K562 (cell line): ENCODE data around the gene GFRA1. TPM values are rescaled to one million over a fixed set of nuclear protein-coding genes. Genes with fewer than 3 reads are reported as not detected.

Experiments used
- ATAC-seq: fragments of 200-7000 bp; cut with Tn5 transposase; 3 replicates; pipeline ENCODE4 v1.9.1; 2020; ENCODE audit warnings: moderate library complexity
- BruUV-seq: library from RNA; stranded (reverse); fragments of 400-500 nt; replicated peaks from 2 replicates; lab custom pipeline; 2021; lab: Mats Ljungman, UMichigan
- CTCF ChIA-PET: fragments of 300-600 bp; formaldehyde crosslinking; extraction: SDS; loops from one replicate; lab custom pipeline; 2021; ENCODE audit warnings: low intra/inter-chr PET ratio; lab: Yijun Ruan, JAX
- POLR2A ChIA-PET: fragments of 300-600, 350-650 bp; sonication (Branson Sonifier 250); formaldehyde crosslinking; extraction: SDS; loops from one replicate; lab custom pipeline; 2021; ENCODE audit warnings: antibody characterized with exemption, inconsistent platforms; lab: Yijun Ruan, JAX
- DNase-seq, 4 experiments: peaks; one replicate each; pipeline versions ENCODE4 v3.0.0 to v3.0.0-alpha.2; 2011 to 2018; ENCODE audit warnings: low spot score in 3 of 4, mixed read lengths in 3 of 4; ENCODE audit errors: extremely low read depth in 1 of 4
- FAIRE-seq: peaks from 2 replicates; lab custom pipeline; 2011; peaks lifted over from hg19 to GRCh38; lab: Jason Lieb, UNC
- H2AFZ ChIP-seq: 2 replicates; pipeline ENCODE4 v1.6.0; 2011; ENCODE audit warnings: low read depth, low read length, control low read depth, inconsistent platforms
- H3K27ac ChIP-seq: fragments of 200-600 bp; 3 replicates; pipeline ENCODE4 v1.8.0; 2011; ENCODE audit warnings: low read depth, mild to moderate bottlenecking, control low read depth, inconsistent platforms, low read length, moderate library complexity, mixed read lengths; ENCODE audit errors: extremely low read depth
- H3K27me3 ChIP-seq, 2 experiments: fragments of 300-600 bp in 1 of 2; 2 replicates in 1 of 2; 3 replicates in 1 of 2; pipeline versions ENCODE4 v1.6.0 to v1.8.0; 2011; ENCODE audit warnings: inconsistent platforms in 2 of 2, low read length in 2 of 2, mild to moderate bottlenecking in 1 of 2, mixed read lengths in 1 of 2, moderate library complexity in 1 of 2; ENCODE audit not compliant: control insufficient read depth in 2 of 2, insufficient read depth in 2 of 2
- H3K36me3 ChIP-seq: fragments of 300-600 bp; 3 replicates; pipeline ENCODE4 v1.8.0; 2011; ENCODE audit warnings: mild to moderate bottlenecking, low read length, inconsistent platforms; ENCODE audit not compliant: control insufficient read depth, insufficient read depth
- H3K4me1 ChIP-seq, 2 experiments: fragments of 200-600 bp in 1 of 2; replicated peaks in 1 of 2; 2 replicates in 1 of 2; 3 replicates in 1 of 2; pipeline versions ENCODE4 v1.5.1 to v1.8.0; 2011; ENCODE audit warnings: inconsistent platforms in 2 of 2, low read length in 2 of 2, mild to moderate bottlenecking in 1 of 2, mixed read lengths in 1 of 2, moderate library complexity in 1 of 2; ENCODE audit not compliant: control insufficient read depth in 2 of 2, insufficient read depth in 2 of 2
- H3K4me2 ChIP-seq: 2 replicates; pipeline ENCODE4 v1.6.1; 2011; ENCODE audit warnings: low read length, control low read depth, inconsistent platforms, mixed read lengths; ENCODE audit not compliant: insufficient read depth
- H3K4me3 ChIP-seq: fragments of 200-600 bp; sonication (generic), shearing (Covaris generic); 2 replicates; pipeline ENCODE4 v1.5.1; 2016; ENCODE audit warnings: control low read depth, inconsistent platforms
- H3K79me2 ChIP-seq: fragments of 200-600 bp; 3 replicates; pipeline ENCODE4 v1.8.0; 2011; ENCODE audit warnings: low read length, inconsistent platforms; ENCODE audit not compliant: control insufficient read depth, insufficient read depth
- H3K9ac ChIP-seq, 2 experiments: 2 replicates each; pipeline versions ENCODE4 v1.6.0 to v1.6.1; 2011; ENCODE audit warnings: low read depth in 2 of 2, low read length in 2 of 2, control low read depth in 1 of 2, inconsistent platforms in 1 of 2, mild to moderate bottlenecking in 1 of 2, mixed read lengths in 1 of 2; ENCODE audit not compliant: insufficient read depth in 1 of 2
- H3K9me1 ChIP-seq: one replicate; pipeline ENCODE4 v1.6.0; 2011; ENCODE audit warnings: inconsistent platforms, mild to moderate bottlenecking, low read length, moderate library complexity; ENCODE audit not compliant: control insufficient read depth, insufficient read depth
- H3K9me3 ChIP-seq: replicated peaks from 2 replicates; pipeline ENCODE4 v1.5.1; 2011; ENCODE audit warnings: low read depth, low read length, inconsistent platforms; ENCODE audit not compliant: control insufficient read depth, insufficient read depth
- H4K20me1 ChIP-seq: replicated peaks from 2 replicates; pipeline ENCODE4 v1.6.1; 2011; ENCODE audit warnings: low read length, inconsistent platforms, mixed read lengths; ENCODE audit not compliant: control insufficient read depth, insufficient read depth
- CTCF ChIP-seq, 3 experiments: IDR thresholded peaks in 2 of 3; conservative IDR thresholded peaks in 1 of 3; 2 replicates each; pipeline ENCODE4 v1.5.1; 2011 to 2012; ENCODE audit warnings: low read length in 3 of 3, mild to moderate bottlenecking in 3 of 3, control low read depth in 2 of 3, improper control_type of control experiment in 1 of 3, inconsistent platforms in 1 of 3, low read depth in 1 of 3, mixed read lengths in 1 of 3, moderate library complexity in 1 of 3; ENCODE audit not compliant: insufficient read depth in 2 of 3
- RAD21 ChIP-seq, 2 experiments: fragments of 250-450 bp in 1 of 2; fragments of 450-650 bp in 1 of 2; sonication (Bioruptor Pico) in 1 of 2; formaldehyde crosslinking in 1 of 2; IDR thresholded peaks in 1 of 2; conservative IDR thresholded peaks in 1 of 2; 2 replicates each; pipeline versions ENCODE4 v1.4.0 to v1.8.0; 2020 to 2022; ENCODE audit warnings: mild to moderate bottlenecking in 2 of 2, moderate library complexity in 1 of 2
- ZNF224 ChIP-seq: sonication (generic); formaldehyde crosslinking; IDR thresholded peaks from 2 replicates; pipeline ENCODE4 v1.8.0; 2022; ENCODE audit warnings: mild to moderate bottlenecking, missing genetic modification reagents
- WGBS: fragments of 100-300 bp; shearing (Covaris generic); methylation state at CpG from one replicate; pipeline ENCODE4 v1.1.6; 2016; ENCODE audit warnings: low coverage, mixed read lengths; ENCODE audit not compliant: insufficient coverage; ENCODE audit errors: missing lambda C conversion rate; 5-methylcytosine and 5-hydroxymethylcytosine counted together
- in situ Hi-C: fragments of 300-500 bp; cut with MboI; formaldehyde crosslinking; loops from 4 replicates; pipeline ENCODE4 v1.15.0; 2018; ENCODE audit warnings: inconsistent platforms, mixed read lengths
- intact Hi-C: fragments of 100-400 bp; cut with micrococcal nuclease; formaldehyde crosslinking; loops from 2 replicates; pipeline ENCODE4 v1.14.2; 2022
- polyA plus RNA-seq, 8 experiments: library from polyadenylated mRNA; depleted of rRNA in 4 of 8; stranded (reverse) in 5 of 8; unstranded in 3 of 8; fragments of >200 nt; fragmentation: Nextera tagmentation in 2 of 8; fragmentation: Illumina TruSeq in 1 of 8; extraction: Ambion mirVana in 2 of 8; extraction: Trizol in 1 of 8; gene quantifications; 2 replicates each; pipeline versions ENCODE4 v1.2.1 to v1.2.3, GENCODE V29; 2011 to 2014; ENCODE audit warnings: inconsistent platforms in 1 of 8, missing spikeins in 1 of 8
- total RNA-seq, 7 experiments: library from RNA; depleted of rRNA in 6 of 7; stranded (reverse); fragments of >200 nt in 6 of 7; fragmentation: Illumina TruSeq in 2 of 7; extraction: Trizol in 2 of 7; gene quantifications; 2 replicates each; pipeline versions ENCODE4 v1.2.1 to v1.2.3, GENCODE V29; 2011 to 2021; ENCODE audit warnings: low replicate concordance in 1 of 7
- TF ChIP-seq, protein P1 (sequence below), 2 experiments: fragments of 450-650 bp; formaldehyde crosslinking in 1 of 2; IDR thresholded peaks; 2 replicates each; pipeline versions ENCODE4 v1.4.0 to v1.6.1; 2014 to 2020; ENCODE audit warnings: mild to moderate bottlenecking in 2 of 2, borderline replicate concordance in 1 of 2, low read depth in 1 of 2

GFRA1 gene
- total and polyA plus RNA-seq, 9 of the 15 experiments (the other 6 are each of a cell fraction or from before 2014, with no cell fraction given): 0.04 TPM; not detected in 8

DNA sequence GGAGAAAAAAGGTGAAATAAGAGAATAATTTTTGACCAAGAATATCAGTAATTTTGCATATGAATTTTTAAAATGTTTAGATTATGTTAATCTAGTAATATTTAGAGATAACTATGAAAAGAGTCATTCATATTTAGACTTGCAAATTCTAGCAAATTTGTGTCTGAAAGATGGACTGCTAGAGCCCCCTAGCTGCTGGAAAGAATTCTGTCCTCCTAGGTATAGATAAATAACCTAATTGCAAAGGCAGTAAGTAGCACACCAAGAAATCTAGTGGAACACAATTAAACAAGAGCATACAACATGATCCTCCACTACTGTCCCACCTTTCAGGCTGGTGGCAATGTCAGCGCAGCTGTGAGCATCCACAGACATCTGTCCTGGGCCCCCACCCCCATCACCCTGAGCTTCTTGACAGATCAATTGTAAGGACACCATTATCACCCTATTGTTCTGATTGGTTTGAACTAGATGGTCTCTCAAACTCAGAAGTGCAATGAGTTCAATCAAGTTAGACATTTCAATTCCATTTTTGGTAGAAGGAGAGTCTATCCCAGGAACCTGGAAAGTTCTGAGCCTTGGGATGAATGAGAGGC lies 15.0 kb upstream of the GFRA1 start:
- no peak overlapping the region for H2AFZ ChIP-seq
- no peaks in the 10 kb centered on the region for H3K4me1 ChIP-seq
- H3K27ac ChIP-seq: no peak overlapping the region
- ChIA-PET POLR2A (no interaction called here), CTCF (no interaction called here)
- no peaks in the 10 kb centered on the region for H3K36me3 ChIP-seq
- no peaks in the 10 kb centered on the region for H4K20me1 ChIP-seq
- FAIRE-seq: no peak
- no peak overlapping the region for H3K4me3 ChIP-seq
- H3K9me3 ChIP-seq: no peaks in the 10 kb centered on the region
- no TSS peak for BruUV-seq
- WGBS: 0% methylated on average over 1 of the region's 1 CpG
- no peaks in the 10 kb centered on the region for H3K27me3 ChIP-seq
- H3K4me2 ChIP-seq: no peak overlapping the region
- peak in 1 of 4 experiments; percentile 16 for DNase-seq
- in situ Hi-C loops (no loop called here), intact Hi-C loops (loop anchor here (5.0 kb wide), 1 partner anchor 931 kb away; no protein-coding TSS in a partner anchor)
- no peak for ATAC-seq
- no peaks in the 10 kb centered on the region for H3K9me1 ChIP-seq
- H3K9ac ChIP-seq: no peak overlapping the region
- peak; percentile 31 to 49; a peak in 3 of 4 replicates for TF ChIP-seq RAD21 (CRISPR knock-in tag; conservative IDR thresholded peaks at IDR 0.05 in 1 of 2, IDR thresholded peaks at IDR 0.05 in 1 of 2)
- TF ChIP-seq, protein P1, sequence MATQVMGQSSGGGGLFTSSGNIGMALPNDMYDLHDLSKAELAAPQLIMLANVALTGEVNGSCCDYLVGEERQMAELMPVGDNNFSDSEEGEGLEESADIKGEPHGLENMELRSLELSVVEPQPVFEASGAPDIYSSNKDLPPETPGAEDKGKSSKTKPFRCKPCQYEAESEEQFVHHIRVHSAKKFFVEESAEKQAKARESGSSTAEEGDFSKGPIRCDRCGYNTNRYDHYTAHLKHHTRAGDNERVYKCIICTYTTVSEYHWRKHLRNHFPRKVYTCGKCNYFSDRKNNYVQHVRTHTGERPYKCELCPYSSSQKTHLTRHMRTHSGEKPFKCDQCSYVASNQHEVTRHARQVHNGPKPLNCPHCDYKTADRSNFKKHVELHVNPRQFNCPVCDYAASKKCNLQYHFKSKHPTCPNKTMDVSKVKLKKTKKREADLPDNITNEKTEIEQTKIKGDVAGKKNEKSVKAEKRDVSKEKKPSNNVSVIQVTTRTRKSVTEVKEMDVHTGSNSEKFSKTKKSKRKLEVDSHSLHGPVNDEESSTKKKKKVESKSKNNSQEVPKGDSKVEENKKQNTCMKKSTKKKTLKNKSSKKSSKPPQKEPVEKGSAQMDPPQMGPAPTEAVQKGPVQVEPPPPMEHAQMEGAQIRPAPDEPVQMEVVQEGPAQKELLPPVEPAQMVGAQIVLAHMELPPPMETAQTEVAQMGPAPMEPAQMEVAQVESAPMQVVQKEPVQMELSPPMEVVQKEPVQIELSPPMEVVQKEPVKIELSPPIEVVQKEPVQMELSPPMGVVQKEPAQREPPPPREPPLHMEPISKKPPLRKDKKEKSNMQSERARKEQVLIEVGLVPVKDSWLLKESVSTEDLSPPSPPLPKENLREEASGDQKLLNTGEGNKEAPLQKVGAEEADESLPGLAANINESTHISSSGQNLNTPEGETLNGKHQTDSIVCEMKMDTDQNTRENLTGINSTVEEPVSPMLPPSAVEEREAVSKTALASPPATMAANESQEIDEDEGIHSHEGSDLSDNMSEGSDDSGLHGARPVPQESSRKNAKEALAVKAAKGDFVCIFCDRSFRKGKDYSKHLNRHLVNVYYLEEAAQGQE (IDR thresholded peaks at IDR 0.05; ENCODE audit: borderline replicate concordance): 0 out of 2 replicates have a peak, but pooled peaks have one; percentile 13
- TF ChIP-seq, protein P1 (CRISPR knock-in tag; IDR thresholded peaks at IDR 0.05; ENCODE audit: low read depth): no peak
- TF ChIP-seq CTCF (IDR thresholded peaks at IDR 0.05 in 2 of 3, conservative IDR thresholded peaks at IDR 0.05 in 1 of 3; ENCODE audit: insufficient read depth in 2 of 3, low read depth in 1 of 3, low read length in 3 of 3): peak in 2 of 3 experiments; percentile 40 to 54; a peak in 3 of 6 replicates
- TF ChIP-seq ZNF224 (CRISPR knock-in tag): no peak
- H3K79me2 ChIP-seq: no peaks in the 10 kb centered on the region
